KOPT-K1 (cell line): ENCODE data around the gene GATC.

Experiments used
- H3K27ac ChIP-seq: fragments of 200-600 bp; sonication (generic); 2 replicates; pipeline ENCODE4 v1.5.1; 2016; ENCODE audit warnings: antibody characterized with exemption, mild to moderate bottlenecking, low read depth, low read length; ENCODE audit not compliant: poor library complexity, severe bottlenecking
- H3K36me3 ChIP-seq: fragments of 200-600 bp; sonication (generic); 2 replicates; pipeline ENCODE4 v1.5.1; 2017; ENCODE audit warnings: antibody characterized with exemption, mild to moderate bottlenecking, low read length, moderate library complexity; ENCODE audit not compliant: insufficient read depth
- H3K9me3 ChIP-seq: fragments of 200-600 bp; sonication (generic); 2 replicates; pipeline ENCODE4 v1.5.1; 2017; ENCODE audit warnings: antibody characterized with exemption, low read length, mild to moderate bottlenecking; ENCODE audit not compliant: insufficient read depth, poor library complexity, severe bottlenecking

The GATC gene

DNA sequence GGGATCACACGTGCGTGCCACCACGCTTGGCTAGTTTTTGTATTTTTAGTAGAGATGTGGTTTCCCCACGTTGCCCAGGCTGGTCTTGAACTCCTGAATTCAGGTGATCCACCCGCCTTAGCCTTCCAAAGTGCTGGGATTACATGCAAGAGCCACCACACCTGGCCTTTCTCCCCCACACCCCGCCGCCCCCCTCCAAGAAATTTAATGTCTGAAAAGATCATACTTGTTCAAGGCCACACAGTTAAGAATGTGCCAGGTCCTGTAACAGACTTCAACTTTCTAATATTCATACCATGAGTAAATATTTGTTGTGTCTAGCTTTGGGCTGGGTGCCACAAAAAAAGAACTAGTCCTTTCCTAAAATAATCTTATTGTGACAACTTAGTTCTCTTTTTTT, 9.1 kb downstream of the GATC start:
- H3K27ac ChIP-seq, result no peak overlapping the region
- H3K9me3 ChIP-seq, result no peaks in the 10 kb centered on the region
- peaks cover 95% of the 10 kb centered on the region for H3K36me3 ChIP-seq

GRCh38 chr12:120457133-120457532, 10.9 kb downstream of the GATC start:
- Histone ChIP-seq H3K36me3 (peaks cover 100% of the 10 kb centered on the region), H3K9me3 (no peaks in the 10 kb centered on the region), H3K27ac (no peak overlapping the region)

DNA sequence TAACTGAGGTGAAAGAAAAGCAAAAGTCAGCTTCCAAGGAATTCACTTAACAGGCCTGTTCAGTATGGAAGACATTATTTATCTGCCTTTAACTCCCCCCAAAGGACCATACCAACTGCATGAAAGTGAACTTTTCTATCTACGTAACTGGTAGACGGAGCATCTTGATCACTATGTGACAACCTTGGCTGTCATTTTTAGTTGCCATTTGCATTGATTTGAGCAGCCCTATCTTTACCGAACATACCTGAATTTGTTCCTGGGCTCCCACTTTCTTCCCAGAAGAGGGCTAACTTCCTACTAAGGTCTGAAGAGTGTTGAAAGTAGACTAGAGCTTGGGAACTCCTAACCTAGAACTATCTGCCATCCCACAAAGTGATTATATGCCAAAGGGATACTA, 13.9 kb downstream of the GATC start:
- Histone ChIP-seq H3K9me3 (no peaks in the 10 kb centered on the region), H3K27ac (no peak overlapping the region), H3K36me3 (peaks cover 100% of the 10 kb centered on the region)

DNA sequence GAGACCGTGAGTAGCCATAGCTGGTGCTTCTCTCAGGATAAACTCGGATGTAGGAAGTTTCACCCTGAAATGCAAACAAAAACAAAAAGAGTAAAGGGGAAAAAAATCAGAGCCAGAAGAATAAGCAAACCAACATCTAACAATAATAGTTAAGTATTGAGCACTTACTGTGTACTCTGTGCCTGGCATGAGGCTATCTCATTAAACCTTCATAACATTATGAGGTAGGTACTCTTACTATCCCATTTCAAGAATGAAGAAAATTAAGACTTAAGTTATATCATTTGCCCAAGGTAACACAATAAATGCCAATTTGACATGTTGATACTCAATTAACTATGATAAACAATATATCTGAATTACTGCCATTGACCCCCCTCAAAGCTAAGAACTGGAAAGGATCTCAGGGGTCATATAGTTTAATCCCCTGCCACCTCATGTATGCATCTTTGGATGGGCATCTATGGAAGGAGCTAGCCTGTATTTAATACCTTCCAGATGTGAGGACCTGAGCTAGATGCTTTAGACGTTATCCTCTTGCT, 15.9 kb downstream of the GATC start:
- Histone ChIP-seq H3K9me3 (no peaks in the 10 kb centered on the region), H3K27ac (no peak overlapping the region), H3K36me3 (peaks cover 100% of the 10 kb centered on the region)

DNA sequence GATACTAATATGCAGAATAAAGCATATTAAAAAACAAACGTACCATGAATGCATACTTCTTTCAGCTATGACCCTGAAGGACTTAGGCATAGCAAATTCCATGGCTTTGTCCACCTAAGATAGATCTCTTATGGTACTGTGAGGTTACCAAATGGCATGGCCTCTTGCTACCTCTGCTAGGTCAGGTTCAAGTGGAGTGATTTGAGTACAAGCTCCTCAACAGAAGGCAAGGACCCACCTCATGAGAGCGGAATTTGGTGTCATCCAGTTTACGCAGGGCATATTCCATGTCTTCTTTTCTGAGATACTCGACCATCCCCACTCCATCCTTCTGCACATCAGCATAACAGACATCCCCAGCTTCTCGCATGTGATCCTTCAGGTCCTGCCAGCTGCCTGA, 17.5 kb downstream of the GATC start:
- Histone ChIP-seq H3K36me3 (peaks cover 92% of the 10 kb centered on the region), H3K9me3 (no peaks in the 10 kb centered on the region), H3K27ac (no peak overlapping the region)

DNA sequence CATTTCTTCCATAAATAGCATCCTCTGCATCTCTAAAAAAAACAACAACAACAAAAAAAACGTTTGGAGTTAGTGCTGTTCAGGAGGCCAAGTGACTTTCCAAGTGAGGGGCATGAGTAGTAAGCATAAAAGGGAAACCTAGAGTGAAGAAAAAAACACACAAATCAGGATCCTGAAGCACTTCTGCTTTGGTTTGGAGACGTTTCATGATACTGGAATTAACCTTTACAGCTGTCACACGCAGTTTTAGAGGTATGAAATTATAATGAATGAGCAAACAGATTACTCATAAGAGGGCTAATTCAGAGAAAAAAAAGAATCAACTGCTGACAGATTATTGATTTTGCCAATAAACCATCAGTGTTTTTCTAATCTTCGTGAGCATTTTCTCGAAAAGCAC, 19.5 kb downstream of the GATC start:
- Histone ChIP-seq H3K36me3 (peaks cover 71% of the 10 kb centered on the region), H3K27ac (no peak overlapping the region), H3K9me3 (no peaks in the 10 kb centered on the region)

DNA sequence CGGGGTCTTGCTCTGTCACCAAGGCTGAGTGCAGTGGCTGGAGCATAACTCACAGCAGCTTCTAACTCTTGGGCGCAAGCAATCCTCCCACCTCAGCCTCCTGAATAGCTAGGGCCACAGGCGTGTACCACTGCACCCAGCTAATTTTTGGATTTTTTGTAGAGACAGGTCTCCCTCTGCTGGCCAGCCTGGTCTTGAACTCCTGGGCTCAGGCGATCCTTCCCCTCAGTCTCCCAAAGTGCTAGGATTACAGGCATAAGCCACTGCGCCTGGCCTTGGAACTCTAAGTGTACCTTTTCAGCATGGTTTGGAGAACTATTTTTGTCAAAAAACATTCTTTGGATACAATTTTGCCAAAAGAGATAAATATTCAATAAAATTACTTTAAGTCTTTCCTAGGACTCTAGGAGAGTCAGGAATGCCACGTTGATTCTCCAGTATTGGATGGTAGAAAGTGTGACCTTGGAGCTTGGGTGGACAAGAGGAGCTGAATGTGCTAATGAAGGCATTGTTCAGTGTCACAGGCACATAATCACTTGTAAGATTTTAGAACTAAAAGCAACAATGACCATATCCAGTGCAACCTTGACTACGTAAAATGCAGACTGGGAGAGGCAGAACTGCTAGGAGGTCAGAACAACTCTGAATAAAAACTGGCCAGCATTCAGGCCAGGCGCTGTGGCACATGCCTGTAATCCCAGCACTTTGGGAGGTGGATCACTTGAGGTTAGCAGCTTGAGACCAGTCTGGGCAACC, 20.5 kb downstream of the GATC start:
- Histone ChIP-seq H3K27ac (no peak overlapping the region), H3K9me3 (no peaks in the 10 kb centered on the region), H3K36me3 (peaks cover 61% of the 10 kb centered on the region)

GRCh38 chr12:120467439-120467838, 21.2 kb downstream of the GATC start:
- H3K36me3 ChIP-seq, result peaks cover 54% of the 10 kb centered on the region
- no peaks in the 10 kb centered on the region for H3K9me3 ChIP-seq
- no peak overlapping the region for H3K27ac ChIP-seq

DNA sequence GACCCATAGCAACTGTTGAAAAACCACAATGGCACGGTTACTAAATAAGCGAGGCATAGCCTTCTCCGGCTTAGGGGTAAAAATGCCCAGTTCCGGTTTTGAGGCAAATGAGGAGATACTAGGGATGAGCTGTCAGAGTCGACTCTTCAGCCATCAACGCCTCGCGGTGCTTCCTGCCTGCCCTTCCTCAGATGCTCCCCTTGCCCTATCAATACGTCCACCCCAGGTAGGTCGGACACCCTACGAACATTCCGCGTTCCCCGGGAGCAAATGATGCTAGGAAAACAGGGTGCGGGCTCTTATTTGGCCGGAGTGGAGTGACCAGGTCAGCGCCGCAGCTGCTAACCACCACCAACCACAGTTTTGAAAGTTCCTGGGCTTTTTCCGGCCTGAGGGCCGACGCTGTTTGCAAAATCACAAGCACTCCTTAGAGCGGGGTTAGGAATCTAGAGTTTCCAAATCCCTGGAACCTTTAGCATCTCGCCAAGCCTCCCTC, 22.1 kb downstream of the GATC start:
- Histone ChIP-seq H3K36me3 (peaks cover 45% of the 10 kb centered on the region), H3K27ac (peak overlapping the region; percentile 94), H3K9me3 (no peaks in the 10 kb centered on the region)

DNA sequence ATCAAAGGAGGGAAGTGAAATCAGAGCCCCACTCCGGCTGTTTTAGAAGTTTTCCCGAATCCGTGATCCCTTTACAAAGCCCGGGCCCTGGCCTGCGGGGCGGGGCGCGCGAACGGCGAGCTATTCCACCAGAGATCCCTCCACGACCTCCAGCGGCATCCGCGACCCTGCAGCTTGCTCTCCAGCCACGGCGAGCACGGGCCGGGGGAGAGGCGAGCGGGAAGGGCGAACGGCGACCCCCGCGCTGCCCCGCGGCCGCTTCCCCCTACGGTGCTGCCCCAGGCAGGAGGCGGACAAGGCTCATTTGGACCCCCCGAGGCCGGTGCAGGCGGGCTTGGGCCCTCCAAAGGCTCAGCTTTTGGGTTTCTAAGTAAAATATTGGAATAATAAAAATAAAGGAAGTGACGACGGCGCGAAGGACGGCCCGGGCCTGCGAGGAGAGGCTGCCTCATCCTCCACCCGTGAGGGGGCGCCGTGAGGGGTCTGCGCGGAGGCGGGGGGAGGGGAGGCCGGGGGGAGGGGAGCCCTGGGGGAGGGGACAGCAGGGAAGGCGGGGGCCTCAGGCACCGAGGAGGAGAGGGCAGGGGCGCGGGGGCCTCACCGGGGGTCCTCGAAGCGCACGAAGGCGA, 22.7 kb downstream of the GATC start:
- no peaks in the 10 kb centered on the region for H3K9me3 ChIP-seq
- H3K27ac ChIP-seq, result peak overlapping the region; percentile 94
- H3K36me3 ChIP-seq, result peaks cover 39% of the 10 kb centered on the region

DNA sequence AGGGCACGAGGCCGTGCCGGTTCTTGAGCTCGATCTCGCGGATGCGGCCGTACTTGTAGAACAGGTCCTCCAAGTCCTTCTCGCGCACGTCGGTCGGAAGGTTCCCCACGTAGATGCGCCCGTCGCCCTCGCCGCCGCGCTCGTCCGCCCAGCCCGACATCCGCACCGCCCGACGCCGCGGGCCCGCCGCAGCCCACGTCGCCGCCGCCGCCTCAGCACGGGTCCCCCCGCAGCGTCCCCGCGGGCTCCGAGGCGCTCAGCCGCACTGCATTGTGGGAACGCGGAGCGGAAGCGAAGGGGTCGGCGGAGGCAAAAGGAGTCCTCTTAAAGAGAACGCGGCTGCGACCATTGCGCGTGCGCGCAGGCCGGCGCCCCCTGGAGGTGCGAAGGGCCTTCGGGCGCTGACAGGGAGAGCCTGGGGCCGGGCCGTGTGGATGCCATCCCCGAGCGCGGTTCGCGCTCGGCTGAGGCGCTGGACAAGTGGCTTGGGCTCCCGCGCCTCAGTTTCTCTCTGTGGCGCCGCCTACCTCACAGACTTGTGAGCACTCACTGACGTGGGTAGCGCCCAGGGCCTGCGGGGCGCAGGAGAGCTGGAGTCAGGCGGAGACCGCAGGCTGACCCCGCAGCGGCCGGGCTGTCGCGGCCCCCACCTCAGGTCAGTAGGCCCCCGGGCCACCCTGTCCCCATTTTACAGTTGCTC, 23.4 kb downstream of the GATC start, which contains the start of gene SRSF9:
SRSF9 (minus strand) TSS at position 299 of the 700 bp plus-strand sequence; CDS start at position 160, 139 bp downstream.
- Histone ChIP-seq H3K27ac (peak within 1 kb of the TSS; percentile 94), H3K9me3 (no peaks in the 10 kb centered on the region), H3K36me3 (peaks cover 33% of the 10 kb centered on the region)

GRCh38 chr12:120470150-120470784, 24.0 kb downstream of the GATC start:
- H3K9me3 ChIP-seq, result no peaks in the 10 kb centered on the region
- peak overlapping the region; percentile 94 for H3K27ac ChIP-seq
- H3K36me3 ChIP-seq, result peaks cover 26% of the 10 kb centered on the region

DNA sequence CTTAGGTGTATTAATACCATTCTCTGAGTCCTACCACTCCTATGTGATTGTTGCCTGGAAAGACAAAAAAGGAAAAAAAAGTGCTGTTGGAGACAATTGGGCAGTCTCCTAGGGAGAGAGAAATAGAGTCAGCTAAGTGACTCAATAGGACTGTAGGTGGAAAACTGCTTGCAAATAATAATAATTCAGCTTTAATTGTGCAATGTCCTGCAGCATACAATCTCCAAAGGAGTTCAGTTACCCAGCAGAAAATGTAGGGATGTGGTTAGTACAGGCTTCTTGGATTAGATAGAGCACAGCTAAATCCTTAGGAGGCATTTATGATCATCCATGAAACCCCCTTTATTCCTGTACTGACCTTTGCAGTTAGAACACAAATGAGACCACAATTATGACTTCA, 26.3 kb downstream of the GATC start:
- H3K27ac ChIP-seq, result no peak overlapping the region
- no peaks in the 10 kb centered on the region for H3K9me3 ChIP-seq
- peaks cover 4% of the 10 kb centered on the region for H3K36me3 ChIP-seq

DNA sequence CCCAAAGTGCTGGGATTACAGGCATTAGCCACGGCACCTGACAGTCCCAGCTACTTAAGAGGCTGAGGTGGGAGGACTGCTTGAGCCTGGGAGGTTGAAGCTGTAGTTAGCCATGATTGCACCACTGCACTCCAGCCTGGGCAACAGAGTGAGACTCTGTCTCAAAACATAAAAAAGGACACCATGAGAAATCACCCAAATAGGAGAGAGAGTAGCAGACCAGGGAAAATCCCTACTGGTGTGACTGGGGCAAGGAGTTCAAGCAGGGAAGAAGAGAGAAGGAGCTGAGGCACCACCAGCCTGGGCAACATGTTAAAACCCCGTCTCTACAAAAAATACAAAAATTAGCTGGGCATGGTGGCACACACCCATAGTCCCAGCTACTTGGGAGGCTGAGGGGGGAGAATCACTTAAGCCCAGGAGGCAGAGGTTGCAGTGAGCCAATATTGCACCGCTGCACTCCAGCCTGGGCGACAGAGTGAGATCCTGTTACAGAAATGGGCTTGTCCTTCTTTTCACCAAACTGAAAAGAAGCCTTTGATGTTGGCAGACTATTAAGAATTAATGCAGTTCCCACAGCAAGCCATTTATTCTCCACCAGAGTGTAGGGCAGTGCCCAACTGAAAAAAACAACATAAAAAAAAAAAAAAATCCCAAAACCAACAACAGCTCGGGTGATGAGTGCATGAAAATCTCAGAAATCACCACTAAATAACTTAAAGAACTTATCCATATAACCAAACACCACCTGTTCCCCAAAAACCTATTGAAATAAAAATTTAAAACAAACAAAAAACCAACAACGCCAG, 27.8 kb downstream of the GATC start:
- Histone ChIP-seq H3K27ac (no peak overlapping the region), H3K9me3 (no peaks in the 10 kb centered on the region), H3K36me3 (no peaks in the 10 kb centered on the region)
